ENCODE measurements around the gene OCIAD2.
"Not testable (repeated sequence)": the region's sequence is repeated elsewhere in the genome, so short reads cannot be mapped to it uniquely, and the experiment has no call there.

OCIAD2 gene

GRCh38 chr4:48907706-48908477 lies 1.3 kb upstream of the OCIAD2 start:
- no peak for DNase-seq (ENCODE audit: low spot score)

GRCh38 chr4:48905363-48906015 lies 1.1 kb downstream of the OCIAD2 start:
- DNase-seq (ENCODE audit: low spot score): no peak

- DNase-seq (ENCODE audit: low spot score): no peak
These were observed 1.9 kb downstream of the OCIAD2 start for GRCh38 chr4:48904541-48905142.

- no peak for DNase-seq (ENCODE audit: low spot score)
These were observed 2.5 kb downstream of the OCIAD2 start for GRCh38 chr4:48904101-48904500.

GRCh38 chr4:48902266-48902665 lies 4.3 kb downstream of the OCIAD2 start:
- no peak for DNase-seq (ENCODE audit: low spot score)

- DNase-seq (ENCODE audit: low spot score): no peak
These were observed 5.4 kb downstream of the OCIAD2 start for GRCh38 chr4:48901196-48901595.

GRCh38 chr4:48899950-48900349 lies 6.6 kb downstream of the OCIAD2 start:
- DNase-seq (ENCODE audit: low spot score): no peak

GRCh38 chr4:48899432-48899749 lies 7.2 kb downstream of the OCIAD2 start:
- no peak for DNase-seq (ENCODE audit: low spot score)

GRCh38 chr4:48898733-48899431 lies 7.7 kb downstream of the OCIAD2 start:
- no peak for DNase-seq (ENCODE audit: low spot score)

GRCh38 chr4:48896845-48897244 lies 9.7 kb downstream of the OCIAD2 start:
- no peak for DNase-seq (ENCODE audit: low spot score)

GRCh38 chr4:48891028-48891619 lies 15.4 kb downstream of the OCIAD2 start:
- DNase-seq (ENCODE audit: low spot score): no peak

- not testable (repeated sequence) for DNase-seq (ENCODE audit: low spot score)
These were observed 16.8 kb downstream of the OCIAD2 start for GRCh38 chr4:48889750-48890149.

GRCh38 chr4:48881646-48882045 lies 24.9 kb downstream of the OCIAD2 start:
- not testable (repeated sequence) for DNase-seq (ENCODE audit: low spot score)

- DNase-seq (ENCODE audit: low spot score): no peak
These were observed 26.8 kb downstream of the OCIAD2 start for GRCh38 chr4:48879561-48880442.

- DNase-seq (ENCODE audit: low spot score): no peak
These were observed 28.6 kb downstream of the OCIAD2 start for GRCh38 chr4:48877827-48878535.

- DNase-seq (ENCODE audit: low spot score): not testable (repeated sequence)
These were observed 41.9 kb downstream of the OCIAD2 start for GRCh38 chr4:48864696-48865095.

GRCh38 chr4:48863728-48864127 lies 42.8 kb downstream of the OCIAD2 start:
- DNase-seq (ENCODE audit: low spot score): no peak

- no peak for DNase-seq (ENCODE audit: low spot score)
These were observed 43.9 kb downstream of the OCIAD2 start for GRCh38 chr4:48862661-48863060.

GRCh38 chr4:48862038-48862437 lies 44.5 kb downstream of the OCIAD2 start:
- DNase-seq (ENCODE audit: low spot score): no peak

- DNase-seq (ENCODE audit: low spot score): no peak
These were observed 48.4 kb downstream of the OCIAD2 start for GRCh38 chr4:48858130-48858529.

GRCh38 chr4:48854982-48855381 lies 51.6 kb downstream of the OCIAD2 start:
- no peak for DNase-seq (ENCODE audit: low spot score)

Data from hepatic stellate cell (primary cell).